Natural killer cell (primary cell): ENCODE results near the gene SH3BP4. TPM values are rescaled to one million over a fixed set of nuclear protein-coding genes. Genes with fewer than 3 reads are reported as not detected.

Experiments
- ATAC-seq, 3 donors: fragments of 150-1000 bp in 2 of 3; fragments of 200-7000 bp in 1 of 3; cut with Tn5 transposase; 1 replicate in 1 of 3; 2 replicates in 2 of 3; pipeline ENCODE4 v1.10.0; 2021; ENCODE audit warnings: mild to moderate bottlenecking in 2 of 3, moderate library complexity in 2 of 3
- DNase-seq, 2 donors: peaks; one replicate each; pipeline versions ENCODE4 v3.0.0 to v3.0.0-alpha.2; 2013 to 2021; ENCODE audit warnings: mixed read lengths in 1 of 2
- H3K27ac ChIP-seq: one replicate; pipeline ENCODE4 v1.5.1; 2013; ENCODE audit warnings: mild to moderate bottlenecking, low read length
- H3K27me3 ChIP-seq: one replicate; pipeline ENCODE4 v1.6.1; 2013; ENCODE audit warnings: low read length; ENCODE audit not compliant: control insufficient read depth, insufficient read depth
- H3K36me3 ChIP-seq: one replicate; pipeline ENCODE4 v1.6.1; 2013; ENCODE audit warnings: low read length; ENCODE audit not compliant: control insufficient read depth, insufficient read depth
- H3K4me1 ChIP-seq: one replicate; pipeline ENCODE4 v1.6.1; 2013; ENCODE audit warnings: low read length; ENCODE audit not compliant: control insufficient read depth, insufficient read depth
- H3K4me3 ChIP-seq: one replicate; pipeline ENCODE4 v1.5.1; 2013; ENCODE audit warnings: low read length
- H3K9me3 ChIP-seq: one replicate; pipeline ENCODE4 v1.6.1; 2013; ENCODE audit warnings: low read length; ENCODE audit not compliant: control insufficient read depth, insufficient read depth
- H3K27ac Mint-ChIP-seq, 2 donors: one replicate each; pipeline ENCODE4 v1.8.0; 2022; ENCODE audit warnings: mild to moderate bottlenecking in 2 of 2, mixed read lengths in 2 of 2, moderate library complexity in 1 of 2
- H3K27me3 Mint-ChIP-seq, 2 donors: one replicate each; pipeline ENCODE4 v1.8.0; 2022; ENCODE audit warnings: low read depth in 2 of 2, mixed read lengths in 2 of 2
- H3K36me3 Mint-ChIP-seq: one replicate; pipeline ENCODE4 v1.8.0; 2022; ENCODE audit warnings: mixed read lengths
- H3K4me1 Mint-ChIP-seq, 2 donors: one replicate each; pipeline ENCODE4 v1.8.0; 2022; ENCODE audit warnings: mixed read lengths in 2 of 2
- H3K4me3 Mint-ChIP-seq: one replicate; pipeline ENCODE4 v1.8.0; 2022; ENCODE audit warnings: mild to moderate bottlenecking, moderate library complexity, mixed read lengths
- H3K9me3 Mint-ChIP-seq, 2 donors: one replicate each; pipeline ENCODE4 v1.8.0; 2022; ENCODE audit warnings: mixed read lengths in 2 of 2
- CTCF ChIP-seq: fragments of 200-600 bp; IDR thresholded peaks from one replicate; pipeline ENCODE4 v1.8.0; 2022; ENCODE audit warnings: antibody characterized with exemption
- WGBS: methylation state at CpG from one replicate; pipeline ENCODE4 v1.1.7; 2013; ENCODE audit warnings: missing lambda C conversion rate; ENCODE audit not compliant: insufficient coverage; 5-methylcytosine and 5-hydroxymethylcytosine counted together
- intact Hi-C: fragments of 100-400 bp; cut with micrococcal nuclease; formaldehyde crosslinking; loops from one replicate; pipeline ENCODE4 v1.14.2; 2022
- total RNA-seq, 4 donors: library from RNA; stranded (reverse); fragments of 120-200 nt in 1 of 4; gene quantifications; one replicate each; pipeline versions ENCODE4 v1.2.3 to v1.2.4, GENCODE V29; 2013 to 2022

The SH3BP4 gene
- total RNA-seq, 3 donors from 2014 or later (not counting 1 experiment from before 2014, with no cell fraction given) = 0.39 to 2.6 (median 1.0) TPM

GRCh38 chr2:234998404-234999211 lies 46.8 kb downstream of the SH3BP4 start:
- Mint-ChIP-seq H3K36me3 (no peaks in the 10 kb centered on the region), H3K27me3 (no peaks in the 10 kb centered on the region), H3K9me3 (no peaks in the 10 kb centered on the region), H3K4me3 (no peak overlapping the region), H3K4me1 (no peaks in the 10 kb centered on the region), H3K27ac (no peak overlapping the region)
- ATAC-seq (no peak), DNase-seq (no peak)
- Histone ChIP-seq H3K36me3 (no peaks in the 10 kb centered on the region), H3K9me3 (no peaks in the 10 kb centered on the region), H3K4me1 (peaks cover 11% of the 10 kb centered on the region), H3K4me3 (no peak overlapping the region), H3K27me3 (no peaks in the 10 kb centered on the region), H3K27ac (no peak overlapping the region)
- TF ChIP-seq CTCF = no peak
- intact Hi-C loops = no loop called here
- 90% methylated on average over 29 of the region's 29 CpGs for WGBS

GRCh38 chr2:234999740-235000425 lies 48.1 kb downstream of the SH3BP4 start:
- Mint-ChIP-seq H3K27me3 (no peaks in the 10 kb centered on the region), H3K9me3 (no peaks in the 10 kb centered on the region), H3K36me3 (no peaks in the 10 kb centered on the region), H3K4me1 (no peaks in the 10 kb centered on the region), H3K4me3 (no peak overlapping the region), H3K27ac (no peak overlapping the region)
- 65% methylated on average over 11 of the region's 11 CpGs for WGBS
- DNase-seq = no peak
- Histone ChIP-seq H3K36me3 (no peaks in the 10 kb centered on the region), H3K27ac (no peak overlapping the region), H3K4me3 (no peak overlapping the region), H3K27me3 (no peaks in the 10 kb centered on the region), H3K9me3 (no peaks in the 10 kb centered on the region), H3K4me1 (peaks cover 2% of the 10 kb centered on the region)
- ATAC-seq = no peak
- no peak for TF ChIP-seq CTCF
- intact Hi-C loops = no loop called here

GRCh38 chr2:235000426-235001236 lies 48.8 kb downstream of the SH3BP4 start:
- H3K36me3 Mint-ChIP-seq = no peaks in the 10 kb centered on the region
- H3K4me1 Mint-ChIP-seq = no peaks in the 10 kb centered on the region
- no peak overlapping the region for H3K4me3 ChIP-seq
- no peaks in the 10 kb centered on the region for H3K27me3 ChIP-seq
- no peak overlapping the region for H3K4me3 Mint-ChIP-seq
- H3K36me3 ChIP-seq = no peaks in the 10 kb centered on the region
- no peaks in the 10 kb centered on the region for H3K9me3 ChIP-seq
- no peaks in the 10 kb centered on the region for H3K4me1 ChIP-seq
- H3K27ac ChIP-seq = no peak overlapping the region
- 78% methylated on average over 20 of the region's 20 CpGs for WGBS
- DNase-seq (no peak), ATAC-seq (no peak)
- H3K27ac Mint-ChIP-seq = no peak overlapping the region
- TF ChIP-seq CTCF = no peak
- intact Hi-C loops = no loop called here
- H3K9me3 Mint-ChIP-seq = no peaks in the 10 kb centered on the region
- no peaks in the 10 kb centered on the region for H3K27me3 Mint-ChIP-seq
